ENCODE measurements around the gene CREB5.

CREB5 gene

DNA sequence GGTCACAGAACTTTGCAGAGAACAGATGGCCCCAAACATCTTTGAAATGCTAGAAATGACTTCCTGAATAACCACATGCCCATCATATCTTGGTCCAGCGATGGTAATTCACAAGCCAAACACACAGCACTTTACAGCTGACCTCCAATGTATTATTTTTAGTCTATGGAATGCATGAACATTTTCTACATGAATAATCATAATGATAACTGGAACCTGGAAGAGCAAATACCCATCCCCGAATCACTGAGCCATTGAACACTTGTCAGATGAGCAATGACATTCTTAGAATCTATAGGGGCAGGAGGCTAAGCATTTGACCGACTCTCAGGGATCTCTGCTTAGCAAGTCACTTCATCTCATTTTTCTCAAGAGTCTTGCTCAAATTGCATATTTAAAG lies 167.3 kb downstream of the CREB5 start:
- TF ChIP-seq SIN3A (IDR thresholded peaks at IDR 0.05; ENCODE audit: borderline replicate concordance, insufficient read depth, low read length) (no peak), POLR2AphosphoS5 (IDR thresholded peaks at IDR 0.05; ENCODE audit: low read depth, low read length) (no peak), TAF1 (IDR thresholded peaks at IDR 0.05; ENCODE audit: borderline replicate concordance, insufficient read depth, low read length) (no peak), FOXP2 (optimal IDR thresholded peaks at IDR 0.05; ENCODE audit: borderline replicate concordance, extremely low read depth, extremely low read length, insufficient read depth) (no peak)
- TF ChIP-seq, protein P1, sequence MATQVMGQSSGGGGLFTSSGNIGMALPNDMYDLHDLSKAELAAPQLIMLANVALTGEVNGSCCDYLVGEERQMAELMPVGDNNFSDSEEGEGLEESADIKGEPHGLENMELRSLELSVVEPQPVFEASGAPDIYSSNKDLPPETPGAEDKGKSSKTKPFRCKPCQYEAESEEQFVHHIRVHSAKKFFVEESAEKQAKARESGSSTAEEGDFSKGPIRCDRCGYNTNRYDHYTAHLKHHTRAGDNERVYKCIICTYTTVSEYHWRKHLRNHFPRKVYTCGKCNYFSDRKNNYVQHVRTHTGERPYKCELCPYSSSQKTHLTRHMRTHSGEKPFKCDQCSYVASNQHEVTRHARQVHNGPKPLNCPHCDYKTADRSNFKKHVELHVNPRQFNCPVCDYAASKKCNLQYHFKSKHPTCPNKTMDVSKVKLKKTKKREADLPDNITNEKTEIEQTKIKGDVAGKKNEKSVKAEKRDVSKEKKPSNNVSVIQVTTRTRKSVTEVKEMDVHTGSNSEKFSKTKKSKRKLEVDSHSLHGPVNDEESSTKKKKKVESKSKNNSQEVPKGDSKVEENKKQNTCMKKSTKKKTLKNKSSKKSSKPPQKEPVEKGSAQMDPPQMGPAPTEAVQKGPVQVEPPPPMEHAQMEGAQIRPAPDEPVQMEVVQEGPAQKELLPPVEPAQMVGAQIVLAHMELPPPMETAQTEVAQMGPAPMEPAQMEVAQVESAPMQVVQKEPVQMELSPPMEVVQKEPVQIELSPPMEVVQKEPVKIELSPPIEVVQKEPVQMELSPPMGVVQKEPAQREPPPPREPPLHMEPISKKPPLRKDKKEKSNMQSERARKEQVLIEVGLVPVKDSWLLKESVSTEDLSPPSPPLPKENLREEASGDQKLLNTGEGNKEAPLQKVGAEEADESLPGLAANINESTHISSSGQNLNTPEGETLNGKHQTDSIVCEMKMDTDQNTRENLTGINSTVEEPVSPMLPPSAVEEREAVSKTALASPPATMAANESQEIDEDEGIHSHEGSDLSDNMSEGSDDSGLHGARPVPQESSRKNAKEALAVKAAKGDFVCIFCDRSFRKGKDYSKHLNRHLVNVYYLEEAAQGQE (IDR thresholded peaks at IDR 0.05; ENCODE audit: insufficient read depth in 1 of 2, low read depth in 2 of 2, low read length in 2 of 2): no peak

DNA sequence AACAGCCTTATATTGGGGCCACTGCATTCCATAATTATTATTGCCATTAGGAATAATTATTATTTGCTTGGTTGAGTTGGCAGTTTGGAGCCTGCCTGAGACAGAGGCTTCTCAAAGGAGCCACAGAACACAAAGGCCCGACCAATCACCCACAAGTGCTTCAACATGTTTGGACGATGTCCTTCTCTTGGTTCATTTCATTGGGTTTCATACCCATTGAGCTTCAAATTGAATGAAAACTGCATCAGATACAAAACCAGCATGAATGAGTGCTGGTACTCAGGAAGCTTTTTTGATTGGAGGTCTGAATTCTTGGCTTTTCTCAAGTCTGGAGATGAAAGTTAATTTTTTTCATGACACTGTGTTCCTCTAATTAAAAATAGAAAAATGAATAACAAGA lies 168.3 kb downstream of the CREB5 start:
- TF ChIP-seq TAF1 (IDR thresholded peaks at IDR 0.05; ENCODE audit: borderline replicate concordance, insufficient read depth, low read length): no peak
- TF ChIP-seq, protein P1 (IDR thresholded peaks at IDR 0.05; ENCODE audit: insufficient read depth in 1 of 2, low read depth in 2 of 2, low read length in 2 of 2): no peak
- TF ChIP-seq POLR2AphosphoS5 (IDR thresholded peaks at IDR 0.05; ENCODE audit: low read depth, low read length): no peak
- TF ChIP-seq FOXP2 (optimal IDR thresholded peaks at IDR 0.05; ENCODE audit: borderline replicate concordance, extremely low read depth, extremely low read length, insufficient read depth): no peak
- no peak for TF ChIP-seq SIN3A (IDR thresholded peaks at IDR 0.05; ENCODE audit: borderline replicate concordance, insufficient read depth, low read length)

DNA sequence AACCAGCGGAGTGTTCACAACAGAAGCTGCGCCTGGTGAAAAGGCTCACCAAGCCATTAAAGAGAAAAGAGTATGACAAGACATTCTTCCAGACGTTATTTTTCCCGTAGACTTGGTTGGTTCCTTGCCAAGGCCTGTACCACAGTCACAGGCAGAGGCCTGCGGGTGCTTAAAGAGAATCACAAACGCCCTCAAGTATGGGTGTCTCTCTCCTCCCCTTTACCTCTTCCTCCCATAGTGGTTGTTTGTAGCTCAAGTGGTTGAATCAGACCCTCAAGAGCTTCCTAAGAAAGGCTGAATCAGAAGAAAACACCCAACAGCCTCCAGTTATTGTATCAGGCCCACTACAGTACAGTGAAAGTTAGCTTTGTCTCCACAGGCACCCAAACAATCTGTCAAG lies 169.0 kb downstream of the CREB5 start:
- TF ChIP-seq SIN3A (IDR thresholded peaks at IDR 0.05; ENCODE audit: borderline replicate concordance, insufficient read depth, low read length) (no peak), TAF1 (IDR thresholded peaks at IDR 0.05; ENCODE audit: borderline replicate concordance, insufficient read depth, low read length) (no peak), POLR2AphosphoS5 (IDR thresholded peaks at IDR 0.05; ENCODE audit: low read depth, low read length) (no peak), FOXP2 (optimal IDR thresholded peaks at IDR 0.05; ENCODE audit: borderline replicate concordance, extremely low read depth, extremely low read length, insufficient read depth) (no peak)
- TF ChIP-seq, protein P1 (IDR thresholded peaks at IDR 0.05; ENCODE audit: insufficient read depth in 1 of 2, low read depth in 2 of 2, low read length in 2 of 2): no peak

DNA sequence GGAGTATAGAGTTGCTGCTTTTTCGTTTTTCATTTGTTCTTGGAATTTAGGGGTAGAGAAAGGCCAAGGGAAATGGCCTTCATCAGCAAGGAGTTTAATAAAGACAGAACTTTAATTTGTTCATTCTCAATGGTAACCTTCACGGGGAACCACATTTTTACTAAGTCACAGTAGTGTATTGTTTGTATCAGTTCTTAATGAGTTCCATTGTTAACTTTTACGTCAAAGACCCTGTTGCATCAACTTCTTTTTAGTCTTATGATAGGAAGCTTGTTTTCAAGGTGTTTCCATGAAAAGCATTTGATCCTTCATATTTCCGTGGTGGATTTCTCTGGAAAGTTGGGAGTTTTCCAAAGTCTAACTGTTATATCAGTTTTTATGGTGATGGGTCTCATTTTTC lies 169.9 kb downstream of the CREB5 start:
- no peak for TF ChIP-seq SIN3A (IDR thresholded peaks at IDR 0.05; ENCODE audit: borderline replicate concordance, insufficient read depth, low read length)
- no peak for TF ChIP-seq POLR2AphosphoS5 (IDR thresholded peaks at IDR 0.05; ENCODE audit: low read depth, low read length)
- no peak for TF ChIP-seq TAF1 (IDR thresholded peaks at IDR 0.05; ENCODE audit: borderline replicate concordance, insufficient read depth, low read length)
- no peak for TF ChIP-seq FOXP2 (optimal IDR thresholded peaks at IDR 0.05; ENCODE audit: borderline replicate concordance, extremely low read depth, extremely low read length, insufficient read depth)
- TF ChIP-seq, protein P1 (IDR thresholded peaks at IDR 0.05; ENCODE audit: insufficient read depth in 1 of 2, low read depth in 2 of 2, low read length in 2 of 2): no peak

DNA sequence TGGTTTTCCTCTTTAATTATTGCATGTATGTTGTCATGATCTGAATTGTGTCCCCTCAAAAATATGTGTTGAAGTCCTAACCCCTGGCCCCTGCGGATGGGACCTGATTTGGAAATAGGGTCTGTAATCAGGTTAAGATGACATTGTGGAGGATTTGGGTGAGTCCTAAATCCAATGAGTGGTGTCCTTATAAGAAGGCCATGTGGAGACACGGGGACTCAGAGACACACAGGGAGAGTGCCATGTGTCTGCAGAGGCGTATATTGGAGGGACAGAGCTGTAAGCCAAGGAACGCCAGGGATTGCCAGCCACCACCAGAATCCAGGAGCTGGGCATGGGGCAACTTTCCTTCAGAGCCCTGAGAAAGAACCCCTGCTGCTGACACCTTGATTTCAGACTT lies 171.9 kb downstream of the CREB5 start:
- TF ChIP-seq SIN3A (IDR thresholded peaks at IDR 0.05; ENCODE audit: borderline replicate concordance, insufficient read depth, low read length) (no peak), FOXP2 (optimal IDR thresholded peaks at IDR 0.05; ENCODE audit: borderline replicate concordance, extremely low read depth, extremely low read length, insufficient read depth) (no peak), TAF1 (IDR thresholded peaks at IDR 0.05; ENCODE audit: borderline replicate concordance, insufficient read depth, low read length) (no peak), POLR2AphosphoS5 (IDR thresholded peaks at IDR 0.05; ENCODE audit: low read depth, low read length) (no peak)
- TF ChIP-seq, protein P1 (IDR thresholded peaks at IDR 0.05; ENCODE audit: insufficient read depth in 1 of 2, low read depth in 2 of 2, low read length in 2 of 2): no peak
